ENCODE data around the gene FRMPD2.
"Not testable (repeated sequence)": the region's sequence is repeated elsewhere in the genome, so short reads cannot be mapped to it uniquely, and the experiment has no call there.

Gene FRMPD2

DNA sequence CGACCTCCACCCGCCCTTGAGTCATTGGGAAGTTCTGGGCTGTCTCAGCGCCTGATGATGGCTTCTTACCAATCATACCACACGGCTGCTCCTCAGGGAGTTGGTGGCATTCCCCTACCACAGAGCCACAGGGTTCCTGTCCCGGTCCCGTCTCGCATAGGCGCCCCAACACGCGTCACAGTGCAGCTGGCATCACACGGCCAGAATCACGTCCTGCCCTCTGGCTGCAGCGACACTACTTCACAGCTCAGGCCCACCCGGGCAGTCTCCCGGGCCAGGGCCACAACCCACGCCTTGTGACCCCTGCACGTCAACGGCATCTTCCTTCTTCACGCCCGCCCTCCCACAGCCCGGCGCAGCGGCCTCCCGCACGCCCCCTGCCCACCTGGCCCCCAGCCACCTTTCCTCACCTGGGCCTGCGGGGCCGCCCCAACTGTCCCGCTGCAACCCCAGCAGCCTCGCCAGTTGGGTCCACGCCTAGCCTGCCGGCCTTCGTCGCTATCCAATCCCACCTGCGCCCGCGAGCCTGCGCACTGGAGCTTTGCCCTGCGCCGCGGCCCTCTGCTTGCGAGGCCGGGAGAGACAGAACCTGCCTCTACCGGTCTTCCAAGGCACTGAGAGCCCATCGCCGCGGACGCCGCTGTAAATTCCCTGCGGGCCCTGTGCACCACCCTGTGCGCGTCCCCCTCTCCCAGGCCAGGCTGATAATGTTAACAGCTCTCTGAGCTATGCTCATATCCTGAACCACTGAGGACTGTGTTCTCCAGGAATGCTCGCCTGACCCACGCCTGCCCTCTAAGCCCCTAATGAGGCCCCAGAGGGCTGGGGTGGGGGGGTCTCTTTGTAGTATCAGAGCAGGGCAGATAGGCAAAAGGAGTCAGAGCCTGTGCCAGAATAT is 134.3 kb downstream of the FRMPD2 start:
- DNase-seq (ENCODE audit: low read depth in 2 of 2) = not testable (repeated sequence)

DNA sequence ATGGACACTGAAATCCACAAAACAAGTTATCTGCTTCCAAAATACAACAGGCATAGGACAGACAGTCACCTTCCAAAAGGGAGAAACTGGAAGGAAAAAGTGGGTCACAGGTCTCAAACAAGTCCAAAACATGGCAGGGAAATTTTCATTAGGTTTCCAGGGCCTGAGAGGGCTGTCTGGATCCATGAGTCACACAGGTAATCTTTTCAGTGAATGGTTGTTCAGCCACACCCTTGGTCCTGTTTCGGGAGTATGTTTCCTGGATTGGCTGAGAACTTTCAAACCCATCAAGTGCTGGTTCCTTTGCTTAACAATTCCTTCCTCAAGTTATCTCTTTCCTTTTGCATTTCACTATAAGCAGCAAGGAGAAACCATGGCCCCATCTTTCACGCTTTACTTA is 145.5 kb downstream of the FRMPD2 start:
- not testable (repeated sequence) for DNase-seq (ENCODE audit: low read depth in 2 of 2)

DNA sequence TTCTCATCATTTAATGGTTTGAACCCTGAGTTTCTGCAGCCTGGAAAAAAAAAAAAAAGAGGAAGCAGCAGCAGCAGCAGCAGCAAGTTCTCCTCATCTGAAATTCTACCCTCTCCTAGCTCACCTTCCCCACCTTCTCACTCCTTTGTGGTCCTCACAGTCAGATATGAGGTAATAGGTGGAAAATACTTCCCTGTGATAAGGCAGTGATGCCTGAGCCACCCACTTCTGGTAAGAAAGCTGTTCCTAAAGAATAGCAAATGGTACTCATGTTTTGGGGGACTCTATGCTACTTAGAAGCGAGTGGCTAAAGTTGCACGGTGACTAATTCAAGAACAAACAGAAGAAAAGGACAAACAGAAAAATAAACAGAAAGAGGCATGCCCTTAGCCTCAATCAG is 148.2 kb downstream of the FRMPD2 start:
- not testable (repeated sequence) for DNase-seq (ENCODE audit: low read depth in 2 of 2)

- not testable (repeated sequence) for DNase-seq (ENCODE audit: low read depth in 2 of 2)
These were observed 148.9 kb downstream of the FRMPD2 start for GRCh38 chr10:48125631-48126030.

GRCh38 chr10:48122618-48123017 is 151.9 kb downstream of the FRMPD2 start:
- DNase-seq (ENCODE audit: low read depth in 2 of 2) = not testable (repeated sequence)

- not testable (repeated sequence) for DNase-seq (ENCODE audit: low read depth in 2 of 2)
These were observed 164.2 kb downstream of the FRMPD2 start for GRCh38 chr10:48110277-48110676.

All from activated CD8-positive, alpha-beta memory T cell treated with anti-CD3 and anti-CD28 coated beads for 4 hours (primary cell).